ENCODE results near the gene CDC14B. TPM values are rescaled to one million over a fixed set of nuclear protein-coding genes. Genes with fewer than 3 reads are reported as not detected.

CDC14B gene
- total RNA-seq, 2 experiments from 2014 or later, result 1.1 to 1.5 TPM

GRCh38 chr9:96478829-96479371, 140.7 kb downstream of the CDC14B start:
- H3K4me3 Mint-ChIP-seq, result no peak overlapping the region
- peaks cover 18% of the 10 kb centered on the region for H3K36me3 Mint-ChIP-seq (ENCODE audit: low read depth)
- DNase-seq (peak; percentile 59), ATAC-seq (peak; percentile 83)
- H3K4me1 Mint-ChIP-seq, result peaks cover 28% of the 10 kb centered on the region
- peak overlapping the region; percentile 72 for H3K27ac Mint-ChIP-seq
- ChIA-PET POLR2A (interaction anchor here (0.6 kb wide), 1 partner anchor 74 kb away, joined by 4 read pairs; no protein-coding TSS in a partner anchor), CTCF (interaction anchor here (0.6 to 2.1 kb wide), 4 partner anchors 8 to 36 kb away, joined by 3 to 7 read pairs (median 4); no protein-coding TSS in a partner anchor)
- intact Hi-C loops (cut with DNase I, micrococcal nuclease), result loop anchor here (1.0 to 5.0 kb wide), 8 partner anchors 12 to 462 kb away; partner anchors contain the start of genes HABP4 (in 1 of the 2) and ZNF367 (in 1 of the 2)
- H3K27me3 Mint-ChIP-seq, result no peaks in the 10 kb centered on the region
- H3K9me3 Mint-ChIP-seq (ENCODE audit: low read depth), result no peaks in the 10 kb centered on the region

GRCh38 chr9:96476591-96476990, 143.1 kb downstream of the CDC14B start:
- no peak for DNase-seq
- no peak overlapping the region for H3K27ac Mint-ChIP-seq
- H3K9me3 Mint-ChIP-seq (ENCODE audit: low read depth), result no peaks in the 10 kb centered on the region
- ChIA-PET POLR2A (no interaction called here), CTCF (interaction anchor here (0.9 kb wide), 2 partner anchors 17 to 144 kb away, joined by 3 read pairs; no protein-coding TSS in a partner anchor)
- H3K27me3 Mint-ChIP-seq, result no peaks in the 10 kb centered on the region
- peaks cover 23% of the 10 kb centered on the region for H3K4me1 Mint-ChIP-seq
- peak; percentile 55 for ATAC-seq
- no peak overlapping the region for H3K4me3 Mint-ChIP-seq
- intact Hi-C loops (cut with DNase I, micrococcal nuclease), result loop anchor here (5.0 kb wide), 2 partner anchors 76 to 459 kb away; no protein-coding TSS in a partner anchor
- H3K36me3 Mint-ChIP-seq (ENCODE audit: low read depth), result peaks cover 11% of the 10 kb centered on the region

GRCh38 chr9:96476013-96476412, 143.6 kb downstream of the CDC14B start:
- intact Hi-C loops (cut with DNase I, micrococcal nuclease), result loop anchor here (5.0 kb wide), 2 partner anchors 76 to 459 kb away; no protein-coding TSS in a partner anchor
- POLR2A ChIA-PET, result no interaction called here
- Mint-ChIP-seq H3K4me3 (no peak overlapping the region), H3K27me3 (no peaks in the 10 kb centered on the region), H3K36me3 (ENCODE audit: low read depth) (peaks cover 15% of the 10 kb centered on the region), H3K27ac (no peak overlapping the region), H3K9me3 (ENCODE audit: low read depth) (no peaks in the 10 kb centered on the region), H3K4me1 (peaks cover 23% of the 10 kb centered on the region)
- no peak for ATAC-seq
- DNase-seq, result no peak
- CTCF ChIA-PET, result interaction anchor here (0.7 kb wide), 1 partner anchor 180 kb away, joined by 3 read pairs; no protein-coding TSS in a partner anchor

GRCh38 chr9:96467784-96468183, 151.9 kb downstream of the CDC14B start:
- no peak for DNase-seq
- H3K4me1 Mint-ChIP-seq, result no peaks in the 10 kb centered on the region
- H3K27me3 Mint-ChIP-seq, result no peaks in the 10 kb centered on the region
- ATAC-seq, result no peak
- intact Hi-C loops (cut with DNase I, micrococcal nuclease), result no loop called here
- ChIA-PET POLR2A (no interaction called here), CTCF (interaction anchor here (1.4 kb wide), 1 partner anchor 8 kb away, joined by 5 read pairs; no protein-coding TSS in a partner anchor)
- peaks cover 16% of the 10 kb centered on the region for H3K36me3 Mint-ChIP-seq (ENCODE audit: low read depth)
- no peak overlapping the region for H3K27ac Mint-ChIP-seq
- H3K4me3 Mint-ChIP-seq, result no peak overlapping the region
- H3K9me3 Mint-ChIP-seq (ENCODE audit: low read depth), result no peaks in the 10 kb centered on the region

GRCh38 chr9:96464426-96464825, 155.2 kb downstream of the CDC14B start:
- Mint-ChIP-seq H3K27me3 (no peaks in the 10 kb centered on the region), H3K4me1 (peaks cover 3% of the 10 kb centered on the region), H3K27ac (no peak overlapping the region), H3K36me3 (ENCODE audit: low read depth) (peaks cover 13% of the 10 kb centered on the region), H3K9me3 (ENCODE audit: low read depth) (no peaks in the 10 kb centered on the region), H3K4me3 (no peak overlapping the region)
- intact Hi-C loops (cut with DNase I, micrococcal nuclease), result no loop called here
- ChIA-PET POLR2A (no interaction called here), CTCF (interaction anchor here (0.7 kb wide), 1 partner anchor 22 kb away, joined by 3 read pairs; no protein-coding TSS in a partner anchor)
- DNase-seq (no peak), ATAC-seq (no peak)

- ChIA-PET CTCF (interaction anchor here (0.6 to 1.1 kb wide), 2 partner anchors 60 to 194 kb away, joined by 3 read pairs; no protein-coding TSS in a partner anchor), POLR2A (no interaction called here)
- intact Hi-C loops (cut with DNase I, micrococcal nuclease), result no loop called here
- no peaks in the 10 kb centered on the region for H3K27me3 Mint-ChIP-seq
- DNase-seq, result no peak
- H3K9me3 Mint-ChIP-seq (ENCODE audit: low read depth), result no peaks in the 10 kb centered on the region
- H3K36me3 Mint-ChIP-seq (ENCODE audit: low read depth), result peaks cover 14% of the 10 kb centered on the region
- peaks cover 8% of the 10 kb centered on the region for H3K4me1 Mint-ChIP-seq
- no peak overlapping the region for H3K27ac Mint-ChIP-seq
- ATAC-seq, result no peak
- H3K4me3 Mint-ChIP-seq, result no peak overlapping the region
Observed at GRCh38 chr9:96462541-96462940, 157.1 kb downstream of the CDC14B start.

GRCh38 chr9:96461336-96461735, 158.3 kb downstream of the CDC14B start:
- ChIA-PET POLR2A (no interaction called here), CTCF (interaction anchor here (0.6 to 2.0 kb wide), 3 partner anchors 12 to 59 kb away, joined by 3 to 5 read pairs (median 4); no protein-coding TSS in a partner anchor)
- Mint-ChIP-seq H3K27me3 (no peaks in the 10 kb centered on the region), H3K36me3 (ENCODE audit: low read depth) (peaks cover 14% of the 10 kb centered on the region), H3K27ac (no peak overlapping the region), H3K4me1 (peaks cover 8% of the 10 kb centered on the region), H3K4me3 (no peak overlapping the region), H3K9me3 (ENCODE audit: low read depth) (no peaks in the 10 kb centered on the region)
- no peak for DNase-seq
- intact Hi-C loops (cut with DNase I, micrococcal nuclease), result no loop called here
- no peak for ATAC-seq

GRCh38 chr9:96460882-96461281, 158.8 kb downstream of the CDC14B start:
- H3K36me3 Mint-ChIP-seq (ENCODE audit: low read depth), result peaks cover 14% of the 10 kb centered on the region
- intact Hi-C loops (cut with DNase I, micrococcal nuclease), result no loop called here
- no peaks in the 10 kb centered on the region for H3K9me3 Mint-ChIP-seq (ENCODE audit: low read depth)
- ATAC-seq, result no peak
- no peak overlapping the region for H3K27ac Mint-ChIP-seq
- DNase-seq, result no peak
- H3K4me1 Mint-ChIP-seq, result peaks cover 8% of the 10 kb centered on the region
- H3K27me3 Mint-ChIP-seq, result no peaks in the 10 kb centered on the region
- H3K4me3 Mint-ChIP-seq, result no peak overlapping the region
- ChIA-PET CTCF (interaction anchor here (1.1 to 2.0 kb wide), 2 partner anchors 12 to 19 kb away, joined by 4 to 5 read pairs; no protein-coding TSS in a partner anchor), POLR2A (no interaction called here)

- no peaks in the 10 kb centered on the region for H3K27me3 Mint-ChIP-seq
- H3K27ac Mint-ChIP-seq, result no peak overlapping the region
- ATAC-seq (no peak), DNase-seq (no peak)
- no peak overlapping the region for H3K4me3 Mint-ChIP-seq
- ChIA-PET CTCF (interaction anchor here (2.0 kb wide), 1 partner anchor 12 kb away, joined by 5 read pairs; no protein-coding TSS in a partner anchor), POLR2A (no interaction called here)
- peaks cover 11% of the 10 kb centered on the region for H3K36me3 Mint-ChIP-seq (ENCODE audit: low read depth)
- peaks cover 8% of the 10 kb centered on the region for H3K4me1 Mint-ChIP-seq
- intact Hi-C loops (cut with DNase I, micrococcal nuclease), result no loop called here
- H3K9me3 Mint-ChIP-seq (ENCODE audit: low read depth), result no peaks in the 10 kb centered on the region
Observed at GRCh38 chr9:96460470-96460869, 159.2 kb downstream of the CDC14B start.

- Mint-ChIP-seq H3K4me3 (no peak overlapping the region), H3K36me3 (ENCODE audit: low read depth) (peaks cover 8% of the 10 kb centered on the region), H3K27me3 (no peaks in the 10 kb centered on the region), H3K4me1 (peaks cover 8% of the 10 kb centered on the region), H3K9me3 (ENCODE audit: low read depth) (no peaks in the 10 kb centered on the region), H3K27ac (peak overlapping the region; percentile 38)
- DNase-seq (no peak), ATAC-seq (no peak)
- intact Hi-C loops (cut with DNase I, micrococcal nuclease), result loop anchor here in 1 of 2 experiments (10.0 kb wide), 1 partner anchor 315 kb away; the partner anchor contains the start of gene ZNF510
- POLR2A ChIA-PET, result interaction anchor here (0.6 kb wide), 1 partner anchor 31 kb away, joined by 3 read pairs; no protein-coding TSS in a partner anchor
- CTCF ChIA-PET, result interaction anchor here (0.7 to 2.0 kb wide), 4 partner anchors 9 to 336 kb away, joined by 3 to 5 read pairs (median 4); no protein-coding TSS in a partner anchor
Observed at GRCh38 chr9:96459268-96460007, 160.2 kb downstream of the CDC14B start.

- H3K27ac Mint-ChIP-seq, result no peak overlapping the region
- no peak overlapping the region for H3K4me3 Mint-ChIP-seq
- intact Hi-C loops (cut with DNase I, micrococcal nuclease), result loop anchor here in 1 of 2 experiments (10.0 kb wide), 1 partner anchor 317 kb away; the partner anchor contains the start of gene ZNF510
- H3K36me3 Mint-ChIP-seq (ENCODE audit: low read depth), result peaks cover 8% of the 10 kb centered on the region
- no peak for ATAC-seq
- no peak for DNase-seq
- ChIA-PET CTCF (interaction anchor here (0.7 to 1.5 kb wide), 3 partner anchors 8 to 108 kb away, joined by 3 read pairs; no protein-coding TSS in a partner anchor), POLR2A (no interaction called here)
- H3K9me3 Mint-ChIP-seq (ENCODE audit: low read depth), result no peaks in the 10 kb centered on the region
- peaks cover 13% of the 10 kb centered on the region for H3K4me1 Mint-ChIP-seq
- no peaks in the 10 kb centered on the region for H3K27me3 Mint-ChIP-seq
Observed at GRCh38 chr9:96458226-96458625, 161.4 kb downstream of the CDC14B start.
